Measurements from ENCODE around the gene POLR1A. TPM values are rescaled to one million over a fixed set of nuclear protein-coding genes. Genes with fewer than 3 reads are reported as not detected.

POLR1A gene
- total RNA-seq, 2 experiments from 2014 or later = 40.8 to 41.5 TPM

DNA sequence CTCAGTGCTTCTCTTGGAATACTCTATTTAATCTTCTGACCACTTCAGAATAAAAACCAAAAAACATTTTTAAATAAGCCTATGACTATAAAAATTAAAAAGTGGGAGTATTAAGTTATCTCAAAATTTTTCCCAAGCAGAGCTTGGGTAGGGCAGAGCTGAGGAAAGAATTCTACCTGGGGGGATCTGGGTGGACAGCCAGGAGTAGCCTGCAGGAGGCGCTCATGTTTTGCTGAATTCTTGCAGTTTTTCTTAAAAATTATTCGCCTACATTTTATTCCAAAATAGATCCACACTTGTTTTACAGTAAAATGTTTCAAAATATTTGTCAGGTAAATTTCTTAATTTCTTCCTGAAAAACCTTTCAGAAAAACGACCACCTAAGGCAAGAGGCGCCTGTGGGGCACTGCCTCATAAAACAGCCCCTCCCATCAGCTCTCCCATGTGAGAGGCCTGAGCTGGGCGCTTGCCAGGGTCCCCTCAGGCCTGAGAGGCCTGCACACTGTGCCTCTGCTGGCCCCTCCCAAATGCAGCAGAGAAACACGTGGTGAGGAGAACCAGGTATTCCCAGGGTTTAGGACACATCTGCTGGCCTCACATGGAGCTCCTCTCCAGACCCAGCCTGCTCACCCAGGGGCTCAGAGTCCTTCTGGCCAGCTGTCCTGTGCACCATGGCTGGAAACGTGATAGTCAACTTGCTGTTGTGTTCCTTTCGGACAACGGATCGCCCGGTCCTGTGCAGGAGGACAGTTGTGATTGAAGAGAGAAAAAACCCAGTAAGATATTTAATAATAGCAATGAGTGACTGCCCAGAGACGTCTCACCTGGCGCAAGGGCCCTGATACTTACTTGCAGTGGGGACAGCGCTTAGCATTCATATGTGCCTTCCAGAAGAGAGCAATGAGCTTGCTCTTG, 17.5 kb downstream of the POLR1A start:
- Mint-ChIP-seq H3K4me3 (no peak overlapping the region), H3K27me3 (ENCODE audit: low read depth) (no peaks in the 10 kb centered on the region), H3K4me1 (ENCODE audit: low read depth) (no peaks in the 10 kb centered on the region), H3K27ac (no peak overlapping the region), H3K9me3 (ENCODE audit: insufficient read depth) (no peaks in the 10 kb centered on the region), H3K36me3 (ENCODE audit: low read depth) (peaks cover 34% of the 10 kb centered on the region)
- DNase-seq (no peak), ATAC-seq (no peak)
- CTCF ChIA-PET = interaction anchor here (0.7 to 2.4 kb wide), 20 partner anchors 8 to 431 kb away, joined by 3 to 15 read pairs (median 4); partner anchors contain the start of gene ST3GAL5
- POLR2A ChIA-PET = no interaction called here

DNA sequence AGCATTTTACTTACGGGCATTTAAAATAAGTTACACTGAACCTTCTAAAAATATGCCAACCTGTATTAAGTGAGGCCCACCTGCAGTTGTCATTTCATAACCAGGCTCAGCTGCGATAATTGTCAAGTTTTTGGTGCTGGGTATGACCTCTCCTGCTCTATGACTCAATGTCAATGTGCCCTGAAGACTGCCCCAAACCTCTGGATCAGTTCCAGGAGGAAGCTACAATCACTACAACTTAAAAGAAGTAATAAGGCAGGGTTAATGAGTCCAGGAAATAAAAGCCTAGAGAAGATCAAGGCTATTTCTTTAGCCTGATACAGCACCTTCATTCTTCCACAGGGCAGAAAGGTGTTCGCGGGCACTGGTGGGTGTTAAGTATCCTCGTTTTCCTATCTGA, 22.9 kb downstream of the POLR1A start:
- Mint-ChIP-seq H3K36me3 (ENCODE audit: low read depth) (peaks cover 35% of the 10 kb centered on the region), H3K27ac (no peak overlapping the region), H3K27me3 (ENCODE audit: low read depth) (no peaks in the 10 kb centered on the region), H3K9me3 (ENCODE audit: insufficient read depth) (no peaks in the 10 kb centered on the region), H3K4me1 (ENCODE audit: low read depth) (peaks cover 31% of the 10 kb centered on the region), H3K4me3 (no peak overlapping the region)
- ChIA-PET CTCF (interaction anchor here (1.2 to 11.8 kb wide), 3 partner anchors 194 to 354 kb away, joined by 5 to 442 read pairs (median 5); partner anchors contain the start of gene ST3GAL5), POLR2A (no interaction called here)
- no peak for ATAC-seq
- no peak for DNase-seq

DNA sequence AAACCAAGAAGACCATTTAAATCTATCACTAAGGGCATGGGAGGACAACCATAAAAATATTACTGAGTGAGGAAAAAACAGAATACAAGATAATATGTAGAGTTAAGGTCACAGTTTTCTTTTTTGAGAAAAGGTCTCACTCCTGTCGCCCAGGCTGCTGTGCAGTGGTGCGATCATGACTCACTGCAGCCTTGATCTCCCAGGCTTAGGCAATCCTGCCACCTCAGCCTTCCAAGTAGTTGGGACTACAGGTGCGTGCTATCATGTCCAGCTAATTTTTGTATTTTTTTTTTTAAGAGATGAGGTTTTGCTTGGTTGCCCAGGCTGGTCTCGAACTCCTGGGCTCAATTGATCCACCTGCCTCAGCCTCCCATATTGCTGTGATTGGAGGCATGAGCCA, 24.0 kb downstream of the POLR1A start:
- POLR2A ChIA-PET = interaction anchor here (0.6 kb wide), 1 partner anchor 462 kb away, joined by 3 read pairs; no protein-coding TSS in a partner anchor
- ATAC-seq (no peak), DNase-seq (no peak)
- peaks cover 41% of the 10 kb centered on the region for H3K4me1 Mint-ChIP-seq (ENCODE audit: low read depth)
- H3K4me3 Mint-ChIP-seq = no peak overlapping the region
- CTCF ChIA-PET = interaction anchor here (0.6 to 11.8 kb wide), 4 partner anchors 10 to 253 kb away, joined by 3 to 442 read pairs (median 46); partner anchors contain the start of gene ST3GAL5
- peak overlapping the region; percentile 88 for H3K27ac Mint-ChIP-seq
- no peaks in the 10 kb centered on the region for H3K27me3 Mint-ChIP-seq (ENCODE audit: low read depth)
- H3K9me3 Mint-ChIP-seq (ENCODE audit: insufficient read depth) = no peaks in the 10 kb centered on the region
- H3K36me3 Mint-ChIP-seq (ENCODE audit: low read depth) = peaks cover 44% of the 10 kb centered on the region

DNA sequence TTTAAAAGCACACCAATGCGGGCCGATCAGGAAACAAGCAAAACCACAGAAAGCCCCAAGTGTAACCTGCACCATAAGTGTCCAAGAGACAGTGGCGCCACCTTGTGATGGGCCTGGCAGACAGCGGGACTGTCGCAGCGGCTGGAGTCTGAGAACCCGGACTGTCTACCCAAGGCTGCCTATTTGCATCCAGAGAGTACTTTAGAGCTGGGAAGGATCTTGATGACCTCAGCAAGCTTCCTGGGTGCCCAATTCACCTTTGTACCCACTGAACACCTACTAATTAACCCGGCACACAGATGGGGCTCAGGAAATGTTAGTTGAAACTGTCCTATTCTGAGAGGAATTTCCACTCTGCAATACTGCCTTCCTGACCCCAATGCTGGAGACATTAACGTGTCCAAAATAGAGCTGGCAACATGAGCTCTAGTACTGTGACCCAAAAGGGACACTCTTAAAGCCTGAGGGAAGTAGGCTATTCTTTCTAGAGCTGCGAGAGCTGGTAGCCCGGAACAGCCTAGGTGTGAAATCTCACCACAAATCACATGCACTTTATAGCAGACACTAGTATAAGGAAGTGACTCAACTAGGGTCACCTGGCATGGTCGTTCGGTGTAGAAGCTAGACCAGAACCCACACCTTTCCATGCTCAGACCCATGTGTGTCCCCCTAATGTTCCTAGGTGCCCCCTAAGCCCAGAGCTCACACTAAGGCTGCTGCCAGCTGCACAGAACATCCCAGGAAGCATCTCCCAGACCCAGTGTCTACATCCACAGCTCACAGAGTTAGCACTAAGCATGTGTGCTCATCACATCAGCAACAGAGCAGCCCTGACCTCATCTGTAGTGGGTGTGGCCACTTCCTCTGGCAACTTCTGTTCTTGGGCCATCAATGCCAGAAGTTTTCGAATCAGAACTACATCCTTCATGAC, 25.4 kb downstream of the POLR1A start:
- Mint-ChIP-seq H3K36me3 (ENCODE audit: low read depth) (peaks cover 46% of the 10 kb centered on the region), H3K4me1 (ENCODE audit: low read depth) (peaks cover 41% of the 10 kb centered on the region), H3K9me3 (ENCODE audit: insufficient read depth) (no peaks in the 10 kb centered on the region), H3K4me3 (no peak overlapping the region), H3K27me3 (ENCODE audit: low read depth) (no peaks in the 10 kb centered on the region), H3K27ac (peak overlapping the region; percentile 88)
- ChIA-PET CTCF (interaction anchor here (0.6 to 11.8 kb wide), 48 partner anchors 8 to 748 kb away, joined by 3 to 442 read pairs (median 6); partner anchors contain the start of genes ATOH8, POLR1A, PTCD3 and ST3GAL5), POLR2A (interaction anchor here (0.8 to 2.2 kb wide), 7 partner anchors 13 to 252 kb away, joined by 3 to 11 read pairs (median 6); partner anchors contain the start of genes POLR1A, PTCD3 and ST3GAL5)
- DNase-seq (peak; percentile 90), ATAC-seq (peak; percentile 88)

DNA sequence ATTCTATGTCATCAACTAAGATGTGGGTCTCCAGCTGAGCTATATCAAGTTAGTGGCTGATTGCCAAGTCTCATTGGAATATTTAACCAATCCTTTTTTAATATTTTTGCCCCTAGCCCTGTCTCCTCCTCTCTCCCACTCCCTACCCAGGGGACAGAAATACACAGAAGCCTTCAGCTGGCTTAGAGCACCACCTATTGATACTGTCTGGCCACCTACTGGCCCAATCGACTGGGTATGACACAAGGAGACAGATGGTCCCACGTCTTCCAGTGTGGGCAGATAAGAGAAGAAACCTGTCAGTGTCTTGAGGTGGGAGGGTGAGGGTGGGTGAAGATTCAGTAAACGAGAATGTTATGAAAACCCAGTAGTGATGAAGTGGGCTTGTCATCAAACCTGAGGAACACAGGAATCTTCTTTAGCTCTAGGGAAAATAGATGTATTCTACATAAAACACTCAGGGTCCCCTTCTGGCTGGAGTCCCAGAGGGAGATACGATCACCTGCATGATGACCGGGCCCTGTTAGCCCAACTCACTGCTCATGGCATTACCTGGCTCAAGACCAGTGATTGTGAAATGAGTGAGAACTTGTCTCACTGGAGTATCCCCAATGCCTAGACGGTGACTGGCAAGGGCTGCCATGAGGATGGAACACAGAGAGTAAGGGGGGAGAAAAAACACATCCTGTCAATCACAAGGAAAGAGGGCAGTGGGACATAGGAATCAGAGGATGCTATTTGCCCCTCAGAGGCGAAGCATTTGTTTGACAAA, 26.7 kb downstream of the POLR1A start:
- ATAC-seq = no peak
- peak overlapping the region; percentile 44 for H3K27ac Mint-ChIP-seq

DNA sequence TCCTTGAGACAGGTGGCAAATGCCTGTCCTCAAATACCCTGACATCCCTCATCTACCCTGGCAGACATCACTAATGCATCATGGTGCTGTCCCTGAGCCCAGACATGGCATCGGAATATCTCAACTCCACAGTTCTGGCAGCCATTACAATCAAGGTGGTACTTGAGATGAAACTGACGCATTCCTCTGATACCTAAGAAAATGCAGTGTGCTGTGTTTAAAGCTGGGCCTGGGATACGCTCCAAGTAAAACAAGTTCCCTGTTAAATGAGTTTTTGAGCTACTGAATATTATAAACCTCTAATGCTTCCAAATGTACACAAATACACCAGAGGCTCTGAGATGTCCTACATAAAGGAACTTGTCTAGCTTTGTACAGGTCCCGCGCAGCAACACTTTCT, 29.8 kb downstream of the POLR1A start:
- no peak for DNase-seq
- CTCF ChIA-PET = interaction anchor here (0.6 to 11.8 kb wide), 4 partner anchors 40 to 247 kb away, joined by 3 to 442 read pairs (median 116); partner anchors contain the start of gene ST3GAL5
- H3K27ac Mint-ChIP-seq = no peak overlapping the region
- H3K4me3 Mint-ChIP-seq = no peak overlapping the region
- POLR2A ChIA-PET = no interaction called here
- no peak for ATAC-seq
- no peaks in the 10 kb centered on the region for H3K27me3 Mint-ChIP-seq (ENCODE audit: low read depth)
- H3K36me3 Mint-ChIP-seq (ENCODE audit: low read depth) = peaks cover 68% of the 10 kb centered on the region
- H3K4me1 Mint-ChIP-seq (ENCODE audit: low read depth) = peaks cover 59% of the 10 kb centered on the region
- peaks cover 3% of the 10 kb centered on the region for H3K9me3 Mint-ChIP-seq (ENCODE audit: insufficient read depth)

More for the DNA sequence above, 26.7 kb downstream of the POLR1A start:
- Mint-ChIP-seq H3K27me3 (ENCODE audit: low read depth) (no peaks in the 10 kb centered on the region), H3K9me3 (ENCODE audit: insufficient read depth) (no peaks in the 10 kb centered on the region), H3K36me3 (ENCODE audit: low read depth) (peaks cover 49% of the 10 kb centered on the region), H3K4me3 (no peak overlapping the region), H3K4me1 (ENCODE audit: low read depth) (peaks cover 41% of the 10 kb centered on the region)
- ChIA-PET CTCF (interaction anchor here (0.7 to 11.8 kb wide), 46 partner anchors 10 to 749 kb away, joined by 3 to 442 read pairs (median 6); partner anchors contain the start of genes ATOH8, POLR1A, PTCD3 and ST3GAL5), POLR2A (interaction anchor here (1.0 to 2.2 kb wide), 4 partner anchors 42 to 251 kb away, joined by 3 to 11 read pairs (median 6); partner anchors contain the start of gene ST3GAL5)
- peak; percentile 59 for DNase-seq

DNA sequence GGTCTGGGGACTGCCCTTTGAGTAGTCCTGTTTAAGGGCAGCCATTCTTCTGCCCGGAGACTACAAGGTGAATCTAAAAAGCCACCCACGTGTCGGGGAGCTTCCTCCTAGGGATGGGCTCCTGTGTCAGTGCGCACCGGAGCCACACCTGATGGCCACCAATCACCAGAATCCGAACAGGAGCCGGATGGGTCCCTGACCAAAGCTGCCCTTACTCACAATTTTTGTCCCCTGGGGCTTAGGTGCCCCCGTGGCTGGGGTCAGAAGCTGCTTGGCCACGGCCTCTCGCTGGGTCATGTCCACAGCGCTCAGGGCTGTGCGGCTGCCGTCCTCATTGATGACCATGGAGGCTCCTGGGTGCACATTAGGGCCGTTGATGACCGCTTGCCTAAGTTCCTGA, 30.9 kb downstream of the POLR1A start:
- Mint-ChIP-seq H3K4me3 (no peak overlapping the region), H3K4me1 (ENCODE audit: low read depth) (peaks cover 52% of the 10 kb centered on the region), H3K9me3 (ENCODE audit: insufficient read depth) (peaks cover 7% of the 10 kb centered on the region), H3K36me3 (ENCODE audit: low read depth) (peaks cover 68% of the 10 kb centered on the region), H3K27ac (no peak overlapping the region), H3K27me3 (ENCODE audit: low read depth) (no peaks in the 10 kb centered on the region)
- ChIA-PET POLR2A (no interaction called here), CTCF (interaction anchor here (0.8 to 11.8 kb wide), 2 partner anchors 39 to 246 kb away, joined by 5 to 442 read pairs; no protein-coding TSS in a partner anchor)
- no peak for DNase-seq
- ATAC-seq = no peak

GRCh38 chr2:86074256-86074655, 31.4 kb downstream of the POLR1A start:
- DNase-seq = no peak
- no peak overlapping the region for H3K4me3 Mint-ChIP-seq
- ATAC-seq = no peak
- CTCF ChIA-PET = interaction anchor here (0.8 to 11.8 kb wide), 2 partner anchors 38 to 245 kb away, joined by 5 to 442 read pairs; no protein-coding TSS in a partner anchor
- H3K4me1 Mint-ChIP-seq (ENCODE audit: low read depth) = peaks cover 49% of the 10 kb centered on the region
- H3K27me3 Mint-ChIP-seq (ENCODE audit: low read depth) = no peaks in the 10 kb centered on the region
- no peak overlapping the region for H3K27ac Mint-ChIP-seq
- POLR2A ChIA-PET = no interaction called here
- peaks cover 7% of the 10 kb centered on the region for H3K9me3 Mint-ChIP-seq (ENCODE audit: insufficient read depth)
- H3K36me3 Mint-ChIP-seq (ENCODE audit: low read depth) = peaks cover 71% of the 10 kb centered on the region

- Mint-ChIP-seq H3K36me3 (ENCODE audit: low read depth) (peaks cover 68% of the 10 kb centered on the region), H3K27me3 (ENCODE audit: low read depth) (no peaks in the 10 kb centered on the region), H3K4me1 (ENCODE audit: low read depth) (peaks cover 49% of the 10 kb centered on the region), H3K9me3 (ENCODE audit: insufficient read depth) (peaks cover 7% of the 10 kb centered on the region), H3K27ac (peak overlapping the region; percentile 13), H3K4me3 (no peak overlapping the region)
- no peak for DNase-seq
- CTCF ChIA-PET = interaction anchor here (6.7 kb wide), 1 partner anchor 246 kb away, joined by 51 read pairs; no protein-coding TSS in a partner anchor
- POLR2A ChIA-PET = no interaction called here
- no peak for ATAC-seq
These were observed 32.5 kb downstream of the POLR1A start for GRCh38 chr2:86073225-86073624.

GRCh38 chr2:86072271-86072858, 33.3 kb downstream of the POLR1A start:
- peaks cover 66% of the 10 kb centered on the region for H3K36me3 Mint-ChIP-seq (ENCODE audit: low read depth)
- H3K9me3 Mint-ChIP-seq (ENCODE audit: insufficient read depth) = peaks cover 7% of the 10 kb centered on the region
- no peak overlapping the region for H3K4me3 Mint-ChIP-seq
- no peaks in the 10 kb centered on the region for H3K27me3 Mint-ChIP-seq (ENCODE audit: low read depth)
- ATAC-seq = no peak
- peak overlapping the region; percentile 72 for H3K27ac Mint-ChIP-seq
- peaks cover 47% of the 10 kb centered on the region for H3K4me1 Mint-ChIP-seq (ENCODE audit: low read depth)
- no peak for DNase-seq
- ChIA-PET POLR2A (interaction anchor here (0.7 kb wide), 1 partner anchor 160 kb away, joined by 3 read pairs; no protein-coding TSS in a partner anchor), CTCF (interaction anchor here (1.9 to 6.7 kb wide), 2 partner anchors 36 to 245 kb away, joined by 4 to 51 read pairs; no protein-coding TSS in a partner anchor)

Measured in activated CD8-positive, alpha-beta T cell treated with anti-CD3 and anti-CD28 coated beads, Interleukin-2, amount 10 ng/mL, durations not matched to agents 7 days and 5 days (primary cell).